ENCODE measurements around the gene OTOP2.

Gene OTOP2

DNA sequence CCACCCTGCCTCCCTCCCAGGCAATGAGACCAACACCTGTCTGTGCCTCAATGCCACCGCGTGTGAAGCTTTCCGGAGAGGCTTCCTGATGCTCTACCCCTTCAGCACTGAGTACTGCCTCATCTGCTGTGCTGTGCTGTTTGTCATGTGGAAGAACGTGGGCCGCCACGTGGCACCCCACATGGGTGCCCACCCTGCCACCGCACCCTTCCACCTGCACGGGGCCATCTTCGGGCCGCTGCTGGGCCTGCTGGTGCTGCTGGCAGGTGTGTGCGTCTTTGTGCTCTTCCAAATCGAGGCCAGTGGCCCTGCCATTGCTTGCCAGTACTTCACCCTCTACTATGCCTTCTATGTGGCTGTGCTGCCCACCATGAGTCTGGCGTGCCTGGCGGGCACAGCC is 22.6 kb downstream of the OTOP2 start:
- H4K20me1 ChIP-seq (ENCODE audit: insufficient read depth, low read length, poor library complexity, severe bottlenecking) = no peaks in the 10 kb centered on the region
- H3K4me1 ChIP-seq (ENCODE audit: insufficient read depth, low read length, poor library complexity, severe bottlenecking) = no peaks in the 10 kb centered on the region
- no peaks in the 10 kb centered on the region for H3K27me3 ChIP-seq (ENCODE audit: insufficient read depth, low read length, poor library complexity, severe bottlenecking)
- H3K79me2 ChIP-seq (ENCODE audit: insufficient read depth, low read length) = no peaks in the 10 kb centered on the region
- no peak overlapping the region for H3K4me3 ChIP-seq (ENCODE audit: low read length, poor library complexity, severe bottlenecking)
- H3K9ac ChIP-seq (ENCODE audit: low read depth, low read length, poor library complexity, severe bottlenecking) = no peak overlapping the region
- TF ChIP-seq, protein P1, sequence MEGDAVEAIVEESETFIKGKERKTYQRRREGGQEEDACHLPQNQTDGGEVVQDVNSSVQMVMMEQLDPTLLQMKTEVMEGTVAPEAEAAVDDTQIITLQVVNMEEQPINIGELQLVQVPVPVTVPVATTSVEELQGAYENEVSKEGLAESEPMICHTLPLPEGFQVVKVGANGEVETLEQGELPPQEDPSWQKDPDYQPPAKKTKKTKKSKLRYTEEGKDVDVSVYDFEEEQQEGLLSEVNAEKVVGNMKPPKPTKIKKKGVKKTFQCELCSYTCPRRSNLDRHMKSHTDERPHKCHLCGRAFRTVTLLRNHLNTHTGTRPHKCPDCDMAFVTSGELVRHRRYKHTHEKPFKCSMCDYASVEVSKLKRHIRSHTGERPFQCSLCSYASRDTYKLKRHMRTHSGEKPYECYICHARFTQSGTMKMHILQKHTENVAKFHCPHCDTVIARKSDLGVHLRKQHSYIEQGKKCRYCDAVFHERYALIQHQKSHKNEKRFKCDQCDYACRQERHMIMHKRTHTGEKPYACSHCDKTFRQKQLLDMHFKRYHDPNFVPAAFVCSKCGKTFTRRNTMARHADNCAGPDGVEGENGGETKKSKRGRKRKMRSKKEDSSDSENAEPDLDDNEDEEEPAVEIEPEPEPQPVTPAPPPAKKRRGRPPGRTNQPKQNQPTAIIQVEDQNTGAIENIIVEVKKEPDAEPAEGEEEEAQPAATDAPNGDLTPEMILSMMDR (conservative IDR thresholded peaks at IDR 0.05; ENCODE audit: low read length) = no peak
- TF ChIP-seq EZH2phosphoT487 (IDR thresholded peaks at IDR 0.05; ENCODE audit: borderline replicate concordance) = no peak
- H3F3A ChIP-seq (ENCODE audit: low read depth) = no peaks in the 10 kb centered on the region
- H3K9me3 ChIP-seq (ENCODE audit: insufficient read depth, low read depth, low read length) = no peaks in the 10 kb centered on the region
- no peak overlapping the region for H3K4me2 ChIP-seq (ENCODE audit: low read depth, low read length, poor library complexity, severe bottlenecking)
- no peaks in the 10 kb centered on the region for H3K36me3 ChIP-seq (ENCODE audit: insufficient read depth, low read length)
- no peaks in the 10 kb centered on the region for H3K9me2 ChIP-seq (replicated peaks; ENCODE audit: low read depth, low read length)
- no peak overlapping the region for H2AFZ ChIP-seq (ENCODE audit: low read length)

DNA sequence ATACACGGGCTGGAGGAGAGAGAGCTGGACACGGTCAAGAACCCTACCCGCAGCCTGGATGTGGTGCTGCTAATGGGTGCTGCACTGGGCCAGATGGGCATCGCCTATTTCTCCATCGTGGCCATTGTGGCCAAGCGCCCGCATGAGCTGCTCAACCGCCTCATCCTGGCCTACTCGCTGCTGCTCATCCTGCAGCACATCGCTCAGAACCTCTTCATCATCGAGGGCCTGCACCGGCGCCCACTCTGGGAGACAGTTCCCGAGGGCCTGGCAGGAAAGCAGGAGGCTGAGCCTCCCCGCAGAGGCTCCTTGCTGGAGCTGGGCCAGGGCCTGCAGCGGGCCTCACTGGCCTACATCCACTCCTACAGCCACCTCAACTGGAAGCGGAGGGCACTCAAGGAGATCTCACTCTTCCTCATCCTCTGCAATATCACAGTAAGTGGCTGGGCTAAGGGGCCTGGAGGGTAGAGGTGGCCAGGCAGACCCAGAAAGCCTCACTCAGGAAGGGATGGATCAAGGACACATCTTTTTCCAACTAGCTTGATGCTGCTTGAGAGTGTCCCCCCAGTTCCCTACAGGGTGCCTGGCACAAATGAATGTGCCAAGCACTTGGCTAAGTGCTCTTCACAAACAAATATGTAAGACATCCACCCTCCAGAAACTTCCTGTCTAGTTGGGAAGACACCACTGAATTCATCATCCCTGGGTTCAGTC is 23.1 kb downstream of the OTOP2 start:
- no peaks in the 10 kb centered on the region for H3K9me3 ChIP-seq (ENCODE audit: insufficient read depth, low read depth, low read length)
- no peaks in the 10 kb centered on the region for H3K27me3 ChIP-seq (ENCODE audit: insufficient read depth, low read length, poor library complexity, severe bottlenecking)
- H3F3A ChIP-seq (ENCODE audit: low read depth) = no peaks in the 10 kb centered on the region
- H3K79me2 ChIP-seq (ENCODE audit: insufficient read depth, low read length) = no peaks in the 10 kb centered on the region
- TF ChIP-seq, protein P1 (conservative IDR thresholded peaks at IDR 0.05; ENCODE audit: low read length) = no peak
- TF ChIP-seq EZH2phosphoT487 (IDR thresholded peaks at IDR 0.05; ENCODE audit: borderline replicate concordance) = no peak
- no peak overlapping the region for H3K9ac ChIP-seq (ENCODE audit: low read depth, low read length, poor library complexity, severe bottlenecking)
- no peak overlapping the region for H3K4me3 ChIP-seq (ENCODE audit: low read length, poor library complexity, severe bottlenecking)
- no peak overlapping the region for H3K4me2 ChIP-seq (ENCODE audit: low read depth, low read length, poor library complexity, severe bottlenecking)
- H3K36me3 ChIP-seq (ENCODE audit: insufficient read depth, low read length) = no peaks in the 10 kb centered on the region
- no peaks in the 10 kb centered on the region for H3K9me2 ChIP-seq (replicated peaks; ENCODE audit: low read depth, low read length)
- no peak overlapping the region for H2AFZ ChIP-seq (ENCODE audit: low read length)
- no peaks in the 10 kb centered on the region for H4K20me1 ChIP-seq (ENCODE audit: insufficient read depth, low read length, poor library complexity, severe bottlenecking)
- H3K4me1 ChIP-seq (ENCODE audit: insufficient read depth, low read length, poor library complexity, severe bottlenecking) = no peaks in the 10 kb centered on the region

DNA sequence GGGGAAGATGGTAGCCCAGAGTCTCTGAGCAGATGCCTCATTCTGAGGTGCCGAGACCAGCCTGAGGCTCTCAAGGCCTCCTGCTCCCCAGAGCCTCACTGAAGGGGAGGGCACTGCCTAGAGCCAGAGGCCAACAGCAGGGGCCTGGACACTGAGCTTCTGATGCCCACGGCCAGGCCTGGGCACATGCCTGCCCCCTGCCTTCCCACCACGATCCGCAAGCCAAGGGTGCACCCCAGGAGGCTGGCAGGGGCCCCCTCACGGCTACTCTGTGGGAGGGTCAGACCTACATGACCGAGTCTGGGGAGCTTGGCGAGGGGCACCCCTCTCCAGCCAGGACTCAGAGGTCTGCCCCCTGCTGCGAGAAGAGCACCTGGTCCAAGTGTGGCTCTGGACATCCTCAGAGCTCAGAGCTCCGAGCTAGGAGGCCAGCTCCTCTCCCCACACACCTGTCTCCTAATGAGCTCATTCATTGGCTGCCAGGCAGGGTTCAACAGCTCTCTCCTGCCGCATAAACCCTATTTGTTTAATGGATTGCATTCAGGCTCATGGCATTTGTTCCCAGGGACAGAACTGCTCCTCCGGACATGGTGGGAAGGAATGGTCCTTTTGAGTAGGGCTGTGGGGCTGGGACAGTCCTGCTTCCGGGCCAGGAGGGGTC is 25.5 kb downstream of the OTOP2 start:
- H3K4me2 ChIP-seq (ENCODE audit: low read depth, low read length, poor library complexity, severe bottlenecking) = no peak overlapping the region
- no peaks in the 10 kb centered on the region for H3K79me2 ChIP-seq (ENCODE audit: insufficient read depth, low read length)
- no peak overlapping the region for H3K9ac ChIP-seq (ENCODE audit: low read depth, low read length, poor library complexity, severe bottlenecking)
- H3K4me1 ChIP-seq (ENCODE audit: insufficient read depth, low read length, poor library complexity, severe bottlenecking) = no peaks in the 10 kb centered on the region
- H4K20me1 ChIP-seq (ENCODE audit: insufficient read depth, low read length, poor library complexity, severe bottlenecking) = no peaks in the 10 kb centered on the region
- no peaks in the 10 kb centered on the region for H3K36me3 ChIP-seq (ENCODE audit: insufficient read depth, low read length)
- no peak overlapping the region for H2AFZ ChIP-seq (ENCODE audit: low read length)
- H3F3A ChIP-seq (ENCODE audit: low read depth) = no peaks in the 10 kb centered on the region
- no peaks in the 10 kb centered on the region for H3K9me3 ChIP-seq (ENCODE audit: insufficient read depth, low read depth, low read length)
- no peak overlapping the region for H3K4me3 ChIP-seq (ENCODE audit: low read length, poor library complexity, severe bottlenecking)
- no peak for TF ChIP-seq EZH2phosphoT487 (IDR thresholded peaks at IDR 0.05; ENCODE audit: borderline replicate concordance)
- TF ChIP-seq, protein P1 (conservative IDR thresholded peaks at IDR 0.05; ENCODE audit: low read length) = no peak
- H3K9me2 ChIP-seq (replicated peaks; ENCODE audit: low read depth, low read length) = no peaks in the 10 kb centered on the region
- H3K27me3 ChIP-seq (ENCODE audit: insufficient read depth, low read length, poor library complexity, severe bottlenecking) = no peaks in the 10 kb centered on the region

All from Loucy (cell line).